Activated T-cell treated with anti-CD3 and anti-CD28 coated beads, Interleukin-2, amount 50 U/mL, for 1 hour (primary cell): ENCODE measurements around the gene GALNT9.
"Not testable (repeated sequence)": the region's sequence is repeated elsewhere in the genome, so short reads cannot be mapped to it uniquely, and the experiment has no call there.

Experiments
- DNase-seq: peaks from one replicate; pipeline ENCODE4 v3.0.0-alpha.2; 2020

The GALNT9 gene

DNA sequence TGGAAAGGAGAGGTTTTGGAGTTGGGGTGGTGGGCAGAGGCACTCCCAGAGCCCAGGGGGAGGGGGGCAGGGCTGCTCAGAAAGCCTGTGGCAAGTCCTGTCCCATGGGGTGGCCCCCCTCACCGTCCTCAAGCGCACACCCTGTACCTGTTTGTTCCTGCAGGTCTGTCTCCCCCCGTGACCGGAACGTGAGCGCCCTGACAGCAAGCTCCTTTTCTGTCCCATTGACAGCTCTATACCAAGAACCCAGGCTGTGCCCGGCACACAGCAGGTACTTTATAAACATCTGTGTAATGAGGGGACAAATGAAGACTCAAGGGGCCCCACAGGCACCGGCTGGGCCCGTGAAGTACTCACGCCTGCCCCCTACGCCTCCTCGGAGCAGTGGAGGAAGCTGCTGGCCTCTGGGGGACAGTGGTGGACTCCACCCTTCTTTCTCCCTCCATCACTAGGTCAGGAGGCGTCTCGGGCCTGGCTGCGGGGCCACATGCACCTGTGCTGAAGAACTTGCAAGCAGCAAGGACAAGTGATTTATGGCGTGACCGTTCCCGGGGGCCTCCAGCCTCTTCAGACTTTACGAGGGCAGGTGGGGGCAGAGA is 65.8 kb downstream of the GALNT9 start:
- no peak for DNase-seq

DNA sequence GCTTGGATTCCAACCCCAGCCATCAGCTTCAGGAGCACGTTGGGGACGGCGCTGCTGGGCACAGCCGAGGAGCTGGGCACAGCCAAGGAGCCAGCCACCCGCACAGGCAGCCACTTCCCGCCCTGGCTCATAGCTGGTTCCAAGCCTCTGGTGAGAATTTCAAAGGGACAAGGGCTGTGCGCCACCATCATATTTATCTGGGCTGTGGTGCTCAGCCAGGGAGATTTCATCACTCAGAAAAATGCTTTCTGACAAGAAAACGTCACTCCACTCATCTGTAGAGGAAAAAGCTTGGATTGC is 66.4 kb downstream of the GALNT9 start:
- no peak for DNase-seq

DNA sequence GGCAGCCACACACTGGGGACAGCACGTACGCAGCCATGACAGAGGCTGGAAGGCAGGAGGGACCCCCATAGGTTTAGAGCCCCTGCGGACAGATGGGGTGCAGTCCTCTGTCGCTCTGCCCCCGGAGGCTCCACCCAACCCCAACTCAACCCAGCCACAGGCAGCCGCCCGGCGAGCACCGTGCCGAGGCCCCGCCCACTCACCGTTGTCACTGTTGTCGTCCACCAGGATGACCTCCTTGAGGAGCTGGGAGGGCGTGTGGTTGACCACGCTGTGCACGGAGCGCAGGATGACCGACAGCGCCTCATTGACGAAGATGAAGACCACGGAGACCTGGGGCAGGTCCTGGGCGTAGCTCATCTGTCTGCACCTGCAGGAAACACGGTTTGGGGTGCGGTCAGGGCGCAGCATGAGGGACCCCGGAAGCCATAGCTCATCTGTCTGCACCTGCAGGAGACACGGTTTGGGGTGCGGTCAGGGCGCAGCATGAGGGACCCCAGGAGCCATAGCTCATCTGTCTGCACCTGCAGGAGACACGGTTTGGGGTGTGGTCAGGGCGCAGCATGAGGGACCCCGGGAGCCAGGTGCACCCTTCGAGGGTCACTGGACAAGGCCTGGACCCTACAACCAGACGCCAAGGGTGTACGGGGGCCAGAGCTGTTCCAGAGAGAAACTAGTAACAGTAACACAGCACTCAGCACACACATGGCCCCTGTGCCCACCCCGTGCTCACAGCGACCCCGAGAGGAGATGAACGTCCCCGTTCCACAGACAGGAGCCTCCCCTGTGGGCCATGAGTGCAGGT is 66.9 kb downstream of the GALNT9 start:
- no peak for DNase-seq

DNA sequence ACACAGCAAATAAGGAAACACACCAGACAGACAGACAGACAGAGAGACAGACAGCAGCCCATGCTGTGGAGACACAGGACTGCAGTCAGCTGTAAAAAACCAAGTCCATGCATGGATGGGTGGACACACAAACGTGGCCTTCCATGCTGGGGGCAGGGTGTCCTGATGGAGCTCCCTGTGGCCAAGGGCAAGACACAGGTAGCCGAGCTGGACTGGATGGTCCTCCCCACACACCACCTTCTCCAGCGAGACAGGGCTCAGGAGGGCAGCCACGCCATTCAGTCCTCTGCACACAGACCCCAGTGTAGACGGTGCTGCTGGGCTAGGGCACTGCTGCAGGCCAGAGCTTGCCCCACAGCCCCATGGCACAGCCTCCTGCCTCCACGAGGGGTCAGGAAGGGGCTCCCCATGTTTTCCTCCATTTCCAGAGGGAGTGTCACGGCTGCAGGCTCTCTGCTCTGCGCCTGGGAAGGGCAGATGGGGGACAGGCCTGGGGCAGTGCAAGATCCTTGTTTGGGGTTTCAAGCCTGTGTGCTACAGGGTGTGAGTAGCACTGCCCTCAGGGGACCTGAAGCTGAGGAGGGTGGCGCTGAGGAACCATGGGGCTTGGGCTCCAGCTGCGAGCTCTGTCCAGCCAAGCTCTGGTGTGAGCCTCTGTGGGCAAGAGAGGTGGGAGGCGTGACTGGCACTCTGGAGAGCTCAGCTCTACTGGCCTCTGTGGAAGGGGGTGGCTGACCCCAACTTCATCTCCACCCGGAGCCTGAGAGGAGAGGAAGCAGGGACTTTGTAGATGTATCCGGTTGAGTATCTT is 67.9 kb downstream of the GALNT9 start:
- no peak for DNase-seq

DNA sequence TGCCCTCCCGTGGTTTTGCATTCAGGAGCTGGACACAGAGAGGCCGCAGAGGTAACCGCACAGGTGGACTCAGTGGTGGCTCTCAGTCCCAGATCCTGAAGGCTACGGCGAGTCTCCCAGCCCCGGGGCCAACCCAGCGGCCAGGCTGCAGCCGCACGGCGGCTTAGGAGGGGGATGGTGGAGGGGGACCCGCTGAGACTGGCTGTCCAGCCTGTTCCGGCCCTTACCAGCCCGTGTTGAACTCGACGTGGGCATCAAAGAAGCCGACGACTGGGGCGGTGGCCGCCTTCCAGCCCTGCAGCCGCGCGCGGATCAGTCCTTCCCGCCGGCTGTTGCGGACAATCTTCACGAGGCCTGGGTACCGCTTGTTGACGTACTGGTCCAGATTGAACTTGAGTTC is 68.7 kb downstream of the GALNT9 start:
- DNase-seq = no peak

DNA sequence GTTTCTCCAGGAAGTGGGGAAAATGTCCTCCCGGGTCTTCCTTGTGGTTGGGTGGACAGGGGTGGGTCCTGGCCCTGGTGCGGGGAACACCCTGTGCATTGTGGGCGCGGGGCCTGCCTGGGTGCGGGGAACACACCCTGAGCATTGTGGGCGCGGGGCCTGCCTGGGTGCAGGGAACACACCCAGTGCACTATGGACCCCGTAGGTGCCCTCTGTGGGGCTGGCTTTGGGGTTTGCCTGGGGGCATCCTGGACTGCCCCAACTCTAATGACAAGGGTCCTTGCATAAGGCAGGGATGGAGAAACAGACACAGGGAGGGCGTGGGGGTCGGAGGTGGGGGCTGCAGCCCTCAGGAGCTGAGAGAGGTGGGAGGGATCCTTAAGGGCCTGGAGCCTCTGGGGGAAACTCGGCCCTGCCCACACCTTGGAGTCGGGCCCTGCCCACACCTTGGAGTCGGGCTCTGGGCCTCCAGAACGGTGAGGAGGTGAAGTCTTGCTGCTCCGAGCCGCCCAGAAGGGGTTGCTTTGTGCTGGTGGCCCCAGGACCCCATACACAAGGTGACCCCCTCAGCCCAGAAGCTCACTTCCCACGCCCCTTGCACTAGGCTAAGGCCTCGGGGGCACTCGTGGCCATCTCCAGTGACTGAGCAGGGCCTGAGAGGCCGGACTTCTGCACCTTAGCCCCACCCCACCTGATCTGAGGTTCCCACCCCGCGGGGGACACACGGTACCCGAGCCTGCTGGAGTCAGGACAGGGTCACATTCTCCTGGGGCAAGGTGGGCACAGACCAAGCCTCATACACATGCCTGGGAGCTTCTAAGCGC is 69.3 kb downstream of the GALNT9 start:
- no peak for DNase-seq

DNA sequence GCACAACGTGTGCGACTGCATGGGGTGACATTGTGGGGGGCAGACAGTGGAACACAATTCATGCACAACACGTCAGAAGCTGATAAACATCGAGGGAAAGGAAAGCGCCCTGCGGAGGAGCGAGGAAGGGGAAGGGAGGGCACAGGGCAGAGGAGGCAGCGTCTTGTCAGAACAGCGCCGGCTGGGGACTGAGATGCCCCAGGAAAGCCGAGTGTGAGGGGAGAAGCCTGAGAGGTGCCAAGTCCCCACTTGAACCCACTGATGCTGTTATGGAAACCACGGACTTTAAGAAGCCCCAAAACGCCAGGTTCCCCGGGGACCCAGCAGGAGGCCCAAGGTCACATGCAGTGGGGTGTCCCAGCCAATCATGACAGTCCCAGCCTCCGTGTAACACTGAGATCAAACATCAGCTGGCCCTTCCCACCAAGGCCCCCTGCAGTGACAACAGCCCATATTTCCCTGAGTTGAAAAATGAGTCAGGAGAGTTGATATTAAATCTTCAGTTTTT is 70.0 kb downstream of the GALNT9 start:
- DNase-seq = no peak

DNA sequence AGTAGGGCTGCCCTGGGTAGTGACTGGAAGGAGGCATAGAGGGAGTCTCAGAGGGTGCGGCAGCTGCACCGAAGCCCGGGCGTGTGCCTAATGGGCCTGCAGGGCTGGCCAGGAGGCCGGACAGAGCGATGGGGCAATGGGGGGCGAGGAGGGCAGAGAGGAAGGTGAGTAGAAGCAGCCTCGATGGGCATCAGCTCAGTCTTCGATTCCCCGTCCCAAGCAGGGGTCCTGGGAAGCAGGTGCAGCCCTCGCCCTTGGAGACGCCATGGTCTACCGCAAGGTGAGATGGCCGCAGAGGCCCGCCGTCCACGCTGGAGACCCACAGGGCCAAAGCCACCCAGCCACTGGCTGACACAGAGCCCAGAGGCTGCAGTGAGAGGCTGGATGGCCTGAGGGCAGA is 70.8 kb downstream of the GALNT9 start:
- no peak for DNase-seq

DNA sequence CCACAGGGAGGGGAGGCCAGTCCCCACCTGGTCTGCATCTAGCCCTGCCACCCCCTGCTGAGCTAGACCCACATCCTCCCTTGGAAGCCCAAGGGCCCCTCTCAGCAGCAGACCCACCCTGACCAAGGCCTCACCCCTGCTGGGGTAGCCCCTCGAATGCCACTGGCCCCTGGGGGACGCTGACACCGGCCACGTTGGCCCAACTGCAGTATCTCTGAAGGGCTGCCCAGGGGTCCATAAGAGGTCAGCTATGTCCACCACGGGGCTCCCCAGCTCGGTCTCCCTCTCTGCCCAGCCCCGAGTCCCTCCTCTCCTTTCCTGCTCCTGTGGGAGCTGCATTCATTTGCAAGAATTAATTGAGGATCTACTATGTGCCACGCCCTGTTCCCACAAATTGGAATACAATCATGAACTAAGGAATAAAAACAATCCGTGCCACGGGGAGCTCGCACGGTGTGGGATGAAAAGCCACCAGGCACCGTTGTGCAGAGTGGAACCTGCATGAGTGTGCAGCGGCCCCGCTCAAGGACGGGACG is 71.4 kb downstream of the GALNT9 start:
- DNase-seq = no peak

DNA sequence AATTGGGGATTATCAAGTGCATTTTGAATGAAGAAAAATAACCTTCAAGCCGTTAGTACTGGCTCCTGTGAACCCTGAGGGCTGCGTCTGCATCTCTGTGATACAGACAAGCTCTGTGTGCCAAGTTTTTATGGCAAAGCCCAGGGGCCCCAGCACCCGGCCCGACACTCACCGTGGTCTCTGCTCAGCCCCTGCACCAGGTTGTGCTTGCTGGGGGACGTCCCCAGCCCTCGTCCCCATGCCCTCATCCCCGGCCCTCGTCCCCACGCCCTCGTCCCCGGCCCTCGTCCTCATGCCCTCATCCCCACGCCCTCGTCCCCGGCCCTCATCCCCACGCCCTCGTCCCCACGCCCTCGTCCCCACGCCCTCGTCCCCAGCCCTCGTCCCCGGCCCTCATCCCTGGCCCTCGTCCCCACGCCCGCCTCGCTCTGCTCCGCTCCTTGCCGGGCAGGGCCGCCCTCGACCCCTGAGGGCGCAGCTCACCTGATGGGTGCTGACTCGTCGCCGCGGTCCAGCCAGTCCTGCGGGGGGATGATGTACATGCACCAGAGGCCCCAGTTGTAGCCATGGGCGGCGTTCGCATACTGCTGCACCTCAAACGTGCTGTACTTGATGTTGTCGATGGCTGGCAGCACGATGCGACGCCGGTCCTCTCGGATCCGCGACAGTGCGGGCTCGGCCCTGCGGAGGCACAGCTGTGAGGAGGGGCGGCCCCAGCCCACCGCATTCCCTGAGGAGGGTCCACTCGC is 72.0 kb downstream of the GALNT9 start:
- DNase-seq = no peak

DNA sequence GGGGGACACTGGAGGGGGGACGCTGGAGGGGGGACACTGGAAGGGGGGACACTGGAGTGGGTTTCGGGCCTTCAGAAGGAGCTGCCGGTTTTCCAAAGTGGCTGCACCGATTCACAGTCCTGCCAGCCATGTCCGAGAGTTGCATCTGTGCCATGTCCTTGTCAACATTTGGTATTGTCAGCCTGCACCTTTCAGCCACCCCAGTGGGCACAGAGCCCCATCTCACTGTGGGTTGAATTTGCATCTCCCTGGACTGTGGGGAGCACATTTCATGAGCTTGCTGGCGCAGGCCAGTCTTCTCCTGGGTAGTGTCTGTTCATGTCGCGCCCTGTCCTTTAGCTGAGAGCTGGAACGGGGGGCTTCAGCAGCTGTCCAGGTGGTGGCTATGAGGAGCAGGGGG is 72.7 kb downstream of the GALNT9 start:
- no peak for DNase-seq

DNA sequence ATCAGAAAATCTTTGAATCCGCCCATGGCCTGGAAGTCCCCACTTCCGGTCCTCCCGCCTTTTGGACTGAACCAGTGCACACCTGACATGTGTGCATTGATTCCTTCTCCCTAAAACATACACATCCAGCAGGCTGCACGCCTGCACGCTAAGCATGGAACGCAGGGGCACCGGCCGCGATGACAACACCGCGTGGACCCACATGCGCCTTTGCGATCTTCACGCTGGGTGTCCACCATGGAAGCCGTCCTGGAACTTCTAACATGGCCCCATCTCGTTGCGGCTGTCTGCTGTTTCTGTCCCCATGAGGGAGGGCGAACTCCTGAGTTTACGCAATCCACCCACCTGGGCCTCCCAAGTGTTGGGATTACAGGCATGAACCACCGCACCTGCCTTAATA is 73.7 kb downstream of the GALNT9 start:
- no peak for DNase-seq

DNA sequence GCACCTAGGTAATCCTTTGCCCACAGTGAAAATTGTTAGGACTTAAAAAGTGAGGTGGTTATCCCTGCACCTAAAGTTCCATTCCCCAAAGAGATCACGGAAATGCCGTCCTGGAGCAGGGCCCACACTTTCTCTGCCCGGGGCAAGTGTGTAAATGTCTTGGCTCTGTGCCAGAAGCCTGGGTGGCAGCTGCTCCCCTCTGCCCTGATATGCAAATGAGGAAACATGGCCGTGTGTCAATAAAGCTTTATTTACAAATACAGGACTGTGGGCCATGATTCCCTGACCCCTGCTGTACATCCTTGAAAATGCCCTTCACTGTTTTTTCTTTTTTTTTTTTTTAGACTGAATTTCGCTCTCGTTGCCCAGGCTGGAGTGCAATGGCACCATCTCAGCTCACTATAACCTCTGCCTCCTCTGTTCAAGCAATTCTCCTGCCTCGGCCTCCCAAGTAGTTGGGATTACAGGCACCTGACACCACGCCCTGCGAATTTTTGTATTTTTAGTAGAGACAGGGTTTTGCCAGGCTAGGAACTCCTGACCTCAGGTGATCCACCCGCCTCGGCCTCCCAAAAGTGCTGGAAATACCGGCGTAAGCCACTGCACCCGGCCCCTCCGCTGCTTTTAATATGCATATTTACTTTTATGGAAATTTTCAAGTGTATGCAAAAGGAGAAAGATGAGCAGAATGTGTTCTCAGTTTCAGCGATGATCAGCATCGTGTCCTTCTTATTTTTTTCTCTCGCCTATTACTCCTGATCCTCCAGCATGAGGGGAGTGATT is 75.5 kb downstream of the GALNT9 start:
- DNase-seq = no peak

DNA sequence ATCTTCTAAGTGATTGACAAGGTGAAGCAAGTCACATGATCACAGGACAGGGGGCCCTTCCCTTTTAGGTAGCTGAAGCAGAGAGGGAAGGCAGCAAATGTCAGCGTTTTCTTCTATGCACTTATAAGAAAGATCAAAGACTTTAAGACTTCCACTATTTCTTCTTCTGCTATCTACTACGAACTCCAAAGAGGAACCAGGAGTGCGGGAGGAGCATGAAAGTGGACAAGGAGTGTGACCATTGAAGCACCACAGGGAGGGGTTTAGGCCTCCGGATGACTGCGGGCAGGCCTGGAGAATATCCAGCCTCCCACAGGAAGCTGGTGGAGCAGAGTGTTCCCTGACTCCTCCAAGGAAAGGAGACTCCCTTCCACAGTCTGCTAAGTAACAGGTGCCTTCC is 76.4 kb downstream of the GALNT9 start:
- not testable (repeated sequence) for DNase-seq

DNA sequence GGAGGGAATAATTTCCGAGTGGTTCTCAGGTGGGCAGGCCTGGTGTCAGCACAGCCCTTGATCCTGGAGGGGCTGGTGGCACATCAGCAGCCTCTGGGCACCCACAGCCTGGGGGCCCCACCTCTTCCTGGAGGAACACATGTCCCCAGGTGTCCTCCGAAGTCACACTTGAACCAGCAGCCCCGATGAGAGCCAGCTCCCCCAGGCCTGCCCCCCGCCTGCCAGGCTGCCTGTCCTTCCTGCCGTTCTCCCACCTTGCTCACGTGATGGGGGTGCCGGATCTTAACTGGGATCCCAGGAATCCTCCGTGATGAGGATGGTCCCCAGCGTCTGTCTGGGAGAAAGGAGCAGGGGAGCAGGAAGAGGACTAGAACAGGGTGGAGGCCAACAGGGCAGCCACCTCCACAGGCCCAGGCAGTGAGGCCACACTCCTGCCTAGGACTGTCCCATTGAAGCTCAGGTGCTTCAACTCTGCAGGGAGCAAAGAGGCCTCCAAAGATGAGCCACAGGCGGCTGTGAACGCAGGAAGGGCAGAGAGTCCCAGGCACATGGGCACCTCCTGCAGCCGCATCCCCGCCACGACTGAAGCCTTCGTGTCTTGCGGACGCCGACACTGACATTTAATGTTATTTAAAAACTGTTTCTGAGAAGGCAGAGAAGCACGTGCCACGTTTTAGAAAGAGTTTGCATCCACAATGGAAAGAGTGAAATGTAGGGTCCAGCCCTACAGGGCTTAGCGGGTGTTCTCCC is 77.5 kb downstream of the GALNT9 start:
- DNase-seq = no peak

DNA sequence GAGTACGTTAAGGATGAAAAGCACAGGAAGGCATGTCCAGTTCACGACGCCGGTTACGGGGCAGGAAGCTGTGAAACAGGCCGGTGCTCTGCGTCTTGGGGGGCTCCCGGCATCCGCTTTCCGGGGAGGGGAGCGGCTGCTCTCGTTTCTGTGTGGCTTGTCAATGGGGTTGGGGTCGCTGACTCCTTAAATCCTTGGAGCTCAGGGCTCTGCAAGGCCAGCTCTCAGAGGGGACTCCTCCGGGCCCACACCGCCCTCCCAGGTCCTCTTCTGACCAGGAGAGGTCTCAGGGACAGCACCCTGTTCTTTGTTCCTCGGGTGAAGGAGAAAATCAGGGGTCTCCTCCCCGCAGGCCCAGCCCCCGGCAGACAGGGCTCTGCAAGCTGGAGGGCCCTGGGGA is 78.1 kb downstream of the GALNT9 start:
- DNase-seq = no peak

DNA sequence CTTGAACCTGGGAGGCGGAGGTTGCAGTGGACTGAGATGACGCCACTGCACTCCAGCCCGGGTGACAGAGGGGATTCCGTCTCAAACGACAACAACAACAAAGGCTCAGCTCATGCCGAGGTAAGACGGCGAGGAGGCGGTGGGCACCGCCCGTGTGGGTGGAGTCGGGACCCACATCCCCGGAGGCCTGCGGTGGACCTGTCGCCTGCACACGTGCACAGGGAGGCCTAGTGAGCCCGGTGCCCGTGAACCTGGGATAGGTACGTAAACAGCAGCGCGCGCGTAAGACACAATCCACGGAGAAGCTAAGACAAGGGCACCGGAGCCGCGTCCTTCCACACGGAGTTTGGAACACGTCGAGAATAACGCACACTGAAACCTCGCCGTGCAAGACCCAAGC is 78.7 kb downstream of the GALNT9 start:
- DNase-seq = no peak

DNA sequence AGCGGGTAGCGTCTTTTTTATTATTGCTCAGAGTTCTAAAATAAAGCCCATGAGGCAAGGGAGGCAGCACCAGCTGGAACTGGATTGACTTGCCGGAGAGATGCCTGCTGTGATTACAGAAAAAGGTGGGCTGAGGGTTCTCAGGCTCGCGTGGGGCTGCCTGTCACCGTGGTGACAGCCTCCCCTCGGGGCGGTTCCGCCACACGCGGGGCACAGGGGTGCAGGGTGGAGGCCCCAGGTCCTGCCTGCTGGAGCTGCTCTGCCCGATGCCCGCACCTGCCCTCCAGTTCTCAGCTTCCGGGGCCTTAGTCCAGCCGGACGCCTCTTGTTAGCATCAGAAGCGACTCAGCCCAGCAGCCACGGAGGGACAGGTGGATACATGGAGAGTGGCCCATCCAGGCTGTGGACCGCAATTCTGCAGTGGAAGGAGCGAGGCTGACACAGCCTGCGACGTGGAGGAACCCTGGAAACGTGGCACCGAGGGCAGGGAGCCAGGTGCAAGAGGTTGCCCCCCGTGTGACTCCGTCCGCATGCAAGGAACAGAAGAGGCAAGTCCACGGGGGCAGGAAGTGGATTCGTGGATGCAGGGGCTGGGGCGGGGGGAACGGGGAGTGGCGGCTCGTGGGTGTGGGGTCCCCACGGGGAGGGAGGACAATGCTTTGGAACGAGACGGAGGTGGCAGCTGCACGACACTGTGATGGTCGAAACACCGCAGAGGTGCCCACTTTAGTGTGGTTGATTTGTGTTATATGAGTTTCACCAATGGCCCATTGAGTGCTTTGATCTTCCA is 79.5 kb downstream of the GALNT9 start:
- no peak for DNase-seq

DNA sequence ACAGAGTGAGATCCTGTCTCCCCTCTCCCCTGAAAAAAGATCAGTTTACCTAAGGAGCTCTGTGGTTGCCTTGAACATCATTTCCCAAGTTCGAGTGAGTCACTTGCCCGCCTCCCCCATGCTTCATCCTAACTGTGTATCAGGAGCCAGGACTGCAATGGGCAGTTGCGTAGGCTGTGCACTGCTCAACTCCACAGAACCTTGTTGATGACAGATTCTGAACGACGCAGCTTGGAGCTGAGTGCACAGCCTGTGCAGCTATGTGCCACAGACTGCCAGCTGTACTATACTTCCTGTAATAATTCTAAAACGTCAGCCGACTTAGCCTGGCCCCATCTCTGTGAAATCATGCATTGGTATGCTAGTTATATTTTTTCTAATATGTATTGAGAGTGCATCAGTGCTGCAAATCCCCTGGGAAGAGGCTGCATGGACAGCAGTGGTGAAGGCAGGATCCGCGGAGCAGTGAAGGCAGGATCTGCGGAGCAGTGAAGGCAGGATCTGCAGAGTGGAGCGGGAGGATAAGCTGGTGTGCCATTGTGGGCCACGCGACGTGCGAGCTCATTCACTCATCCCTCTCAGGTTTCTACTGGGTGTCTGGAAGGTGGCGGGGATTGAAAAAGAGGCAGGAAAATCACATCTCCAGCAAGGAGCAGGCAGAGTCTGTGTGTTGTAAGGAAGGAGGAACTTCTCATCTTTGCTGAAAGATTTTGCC is 80.8 kb downstream of the GALNT9 start:
- DNase-seq = no peak
